Nephron progenitor cell (in vitro differentiated cells): ENCODE results near the gene DVL1.
"Not testable (repeated sequence)": the region's sequence is repeated elsewhere in the genome, so short reads cannot be mapped to it uniquely, and the experiment has no call there.

Source experiments
- DNase-seq: peaks from one replicate; pipeline ENCODE4 v3.0.0; 2021
- H3K27ac Mint-ChIP-seq: 2 replicates; pipeline ENCODE4 v1.8.0; 2021; ENCODE audit warnings: mild to moderate bottlenecking, moderate library complexity, mixed read lengths
- H3K27me3 Mint-ChIP-seq: 2 replicates; pipeline ENCODE4 v1.8.0; 2021; ENCODE audit warnings: mild to moderate bottlenecking, low read depth, mixed read lengths; ENCODE audit not compliant: poor library complexity
- H3K36me3 Mint-ChIP-seq: 2 replicates; pipeline ENCODE4 v1.8.0; 2021; ENCODE audit warnings: low read depth, mixed read lengths
- H3K4me1 Mint-ChIP-seq: 2 replicates; pipeline ENCODE4 v1.8.0; 2021; ENCODE audit warnings: mixed read lengths
- H3K4me3 Mint-ChIP-seq: 2 replicates; pipeline ENCODE4 v1.8.0; 2021; ENCODE audit warnings: mild to moderate bottlenecking, moderate library complexity, mixed read lengths
- H3K9me3 Mint-ChIP-seq: 2 replicates; pipeline ENCODE4 v1.8.0; 2021; ENCODE audit warnings: mild to moderate bottlenecking, moderate library complexity, mixed read lengths
- TF ChIP-seq, protein P1 (sequence below): fragments of 200-600 bp; sonication (generic); IDR thresholded peaks from 2 replicates; pipeline ENCODE4 v1.5.0; 2021; ENCODE audit warnings: antibody characterized with exemption

The DVL1 gene

DNA sequence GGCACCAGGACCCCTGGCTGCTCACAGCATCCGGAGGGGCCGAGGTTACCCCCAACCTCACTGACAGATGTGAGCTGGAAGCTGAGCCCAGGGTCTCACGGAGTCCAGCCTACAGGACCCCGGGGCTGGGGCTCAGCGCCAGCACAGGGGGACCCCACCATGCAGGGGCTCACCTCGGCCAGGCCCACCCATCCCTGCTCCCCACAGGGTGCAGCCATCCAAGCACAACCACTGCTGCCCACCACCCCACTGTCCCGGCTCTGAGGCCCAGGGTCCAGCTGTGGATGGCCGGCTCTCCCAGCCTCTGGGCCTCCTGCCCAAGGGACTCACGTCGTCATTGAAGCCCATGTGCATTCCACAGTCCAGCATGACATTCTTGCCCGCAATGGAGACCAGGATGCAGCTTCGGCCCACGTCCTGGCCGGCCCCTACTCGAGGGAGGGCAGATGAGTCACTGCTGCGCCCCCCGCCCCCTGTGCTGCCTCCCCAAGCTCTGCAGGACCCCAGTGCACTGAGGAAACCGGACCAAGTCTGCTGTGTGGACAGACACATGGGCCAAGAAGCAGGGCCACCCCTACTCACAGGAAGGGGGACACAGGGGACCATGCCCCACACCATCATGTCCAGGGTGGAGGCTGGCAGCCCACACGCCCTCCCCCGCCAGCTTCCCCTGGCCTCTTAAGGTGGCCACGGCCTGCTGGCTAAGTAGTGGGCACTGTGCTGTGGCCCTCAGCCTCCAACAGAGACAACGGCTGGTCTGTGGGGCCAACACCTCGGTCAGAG lies 28.4 kb downstream of the DVL1 start:
- H3K27me3 Mint-ChIP-seq, result peaks cover 11% of the 10 kb centered on the region
- peaks cover 51% of the 10 kb centered on the region for H3K4me1 Mint-ChIP-seq

DNA sequence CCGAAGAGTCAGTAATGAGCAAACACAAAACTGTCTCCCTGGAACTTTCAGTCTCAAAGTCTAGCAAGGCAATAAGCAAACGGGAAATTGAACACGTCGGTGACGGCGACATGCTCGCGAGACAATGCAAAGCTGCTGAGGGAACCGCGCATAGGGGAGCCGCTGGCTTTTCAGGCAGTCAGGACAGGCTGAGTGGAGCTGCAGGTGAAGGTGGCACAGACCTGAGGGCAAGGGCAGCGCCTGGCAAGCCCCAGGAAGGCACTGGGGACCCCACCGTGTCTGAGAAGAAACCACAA lies 29.6 kb downstream of the DVL1 start:
- peak overlapping the region; percentile 78 for H3K27ac Mint-ChIP-seq
- TF ChIP-seq, protein P1, sequence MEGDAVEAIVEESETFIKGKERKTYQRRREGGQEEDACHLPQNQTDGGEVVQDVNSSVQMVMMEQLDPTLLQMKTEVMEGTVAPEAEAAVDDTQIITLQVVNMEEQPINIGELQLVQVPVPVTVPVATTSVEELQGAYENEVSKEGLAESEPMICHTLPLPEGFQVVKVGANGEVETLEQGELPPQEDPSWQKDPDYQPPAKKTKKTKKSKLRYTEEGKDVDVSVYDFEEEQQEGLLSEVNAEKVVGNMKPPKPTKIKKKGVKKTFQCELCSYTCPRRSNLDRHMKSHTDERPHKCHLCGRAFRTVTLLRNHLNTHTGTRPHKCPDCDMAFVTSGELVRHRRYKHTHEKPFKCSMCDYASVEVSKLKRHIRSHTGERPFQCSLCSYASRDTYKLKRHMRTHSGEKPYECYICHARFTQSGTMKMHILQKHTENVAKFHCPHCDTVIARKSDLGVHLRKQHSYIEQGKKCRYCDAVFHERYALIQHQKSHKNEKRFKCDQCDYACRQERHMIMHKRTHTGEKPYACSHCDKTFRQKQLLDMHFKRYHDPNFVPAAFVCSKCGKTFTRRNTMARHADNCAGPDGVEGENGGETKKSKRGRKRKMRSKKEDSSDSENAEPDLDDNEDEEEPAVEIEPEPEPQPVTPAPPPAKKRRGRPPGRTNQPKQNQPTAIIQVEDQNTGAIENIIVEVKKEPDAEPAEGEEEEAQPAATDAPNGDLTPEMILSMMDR, result no peak
- H3K27me3 Mint-ChIP-seq, result peaks cover 11% of the 10 kb centered on the region
- no peak overlapping the region for H3K4me3 Mint-ChIP-seq
- no peaks in the 10 kb centered on the region for H3K9me3 Mint-ChIP-seq
- peaks cover 63% of the 10 kb centered on the region for H3K4me1 Mint-ChIP-seq
- no peak for DNase-seq
- peaks cover 20% of the 10 kb centered on the region for H3K36me3 Mint-ChIP-seq

More for the DNA sequence above, 28.4 kb downstream of the DVL1 start:
- H3K4me3 Mint-ChIP-seq, result no peak overlapping the region
- no peak overlapping the region for H3K27ac Mint-ChIP-seq
- H3K9me3 Mint-ChIP-seq, result no peaks in the 10 kb centered on the region
- H3K36me3 Mint-ChIP-seq, result peaks cover 16% of the 10 kb centered on the region
- TF ChIP-seq, protein P1, result no peak
- DNase-seq, result no peak

DNA sequence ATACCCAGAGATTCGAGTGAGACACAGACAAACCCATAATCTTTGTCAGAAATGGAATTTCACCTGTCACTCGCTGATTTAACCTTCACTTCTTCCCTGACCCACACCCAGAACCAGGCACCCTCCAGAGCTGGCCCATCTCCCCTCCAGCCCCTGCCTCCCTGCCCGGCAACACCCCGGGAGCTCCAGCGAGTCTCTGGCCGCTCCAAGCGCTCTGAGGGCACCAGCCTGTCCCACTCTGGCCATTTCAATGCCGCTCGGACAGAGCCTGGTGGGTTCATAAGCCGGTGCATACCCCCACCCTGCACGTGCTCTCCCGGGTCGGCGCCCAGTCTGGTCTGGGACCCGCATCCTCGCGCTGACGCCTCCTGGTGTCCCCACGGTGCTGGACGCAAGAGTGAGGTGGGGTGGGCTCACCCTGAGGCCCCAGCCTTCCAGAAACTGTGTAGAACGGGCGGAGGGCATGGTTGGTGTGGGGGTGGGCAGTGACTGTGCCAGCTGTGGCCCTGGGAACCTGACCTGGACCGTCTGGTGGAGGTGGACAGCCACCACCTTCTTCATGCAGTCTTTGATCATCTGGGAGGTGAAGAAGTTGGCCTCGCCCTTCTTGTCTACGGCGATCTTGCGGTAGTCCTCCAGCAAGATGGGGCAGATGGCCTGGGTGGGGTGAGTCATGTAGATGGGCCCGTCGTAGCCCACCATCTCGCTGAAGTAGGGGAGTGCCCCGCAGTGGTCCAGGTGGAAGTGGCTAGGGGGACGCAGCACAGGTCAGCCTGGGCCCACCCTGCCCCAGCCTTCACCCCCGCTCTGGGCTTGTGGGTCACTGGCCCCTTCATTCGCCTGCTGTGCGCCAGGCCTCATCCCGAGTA lies 30.2 kb downstream of the DVL1 start:
- no peak for DNase-seq
- peaks cover 63% of the 10 kb centered on the region for H3K4me1 Mint-ChIP-seq
- H3K9me3 Mint-ChIP-seq, result no peaks in the 10 kb centered on the region
- TF ChIP-seq, protein P1, result no peak
- no peak overlapping the region for H3K4me3 Mint-ChIP-seq
- peaks cover 11% of the 10 kb centered on the region for H3K27me3 Mint-ChIP-seq
- H3K27ac Mint-ChIP-seq, result peak overlapping the region; percentile 78
- H3K36me3 Mint-ChIP-seq, result peaks cover 20% of the 10 kb centered on the region

DNA sequence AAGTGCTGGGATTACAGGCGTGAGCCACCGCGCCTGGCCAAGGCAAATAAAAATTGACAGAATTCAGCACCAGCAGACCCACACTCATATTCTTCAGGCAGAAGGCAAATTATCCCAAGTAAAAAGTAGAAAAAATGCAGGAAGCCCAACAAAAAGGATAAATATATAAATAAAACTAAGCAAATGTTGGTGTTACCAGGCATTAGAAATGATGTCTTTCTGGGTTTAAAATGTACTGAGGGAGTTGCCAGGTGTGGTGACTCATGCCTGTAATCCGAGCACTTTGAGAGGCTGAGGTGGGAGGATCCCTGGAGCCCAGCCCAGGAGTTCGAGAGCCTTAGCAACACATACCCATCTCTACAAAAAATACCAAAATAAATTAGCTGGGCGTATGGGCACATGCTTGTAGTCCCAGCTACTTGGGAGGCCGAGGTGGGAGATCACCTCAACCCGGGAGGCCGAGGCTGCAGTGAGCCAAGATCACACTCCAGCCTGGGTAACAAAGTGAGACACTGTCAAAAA lies 31.0 kb downstream of the DVL1 start:
- H3K4me1 Mint-ChIP-seq, result peaks cover 56% of the 10 kb centered on the region
- no peak for DNase-seq
- H3K36me3 Mint-ChIP-seq, result peaks cover 26% of the 10 kb centered on the region
- TF ChIP-seq, protein P1, result no peak
- H3K27me3 Mint-ChIP-seq, result peaks cover 8% of the 10 kb centered on the region
- H3K9me3 Mint-ChIP-seq, result no peaks in the 10 kb centered on the region
- no peak overlapping the region for H3K4me3 Mint-ChIP-seq
- H3K27ac Mint-ChIP-seq, result no peak overlapping the region

DNA sequence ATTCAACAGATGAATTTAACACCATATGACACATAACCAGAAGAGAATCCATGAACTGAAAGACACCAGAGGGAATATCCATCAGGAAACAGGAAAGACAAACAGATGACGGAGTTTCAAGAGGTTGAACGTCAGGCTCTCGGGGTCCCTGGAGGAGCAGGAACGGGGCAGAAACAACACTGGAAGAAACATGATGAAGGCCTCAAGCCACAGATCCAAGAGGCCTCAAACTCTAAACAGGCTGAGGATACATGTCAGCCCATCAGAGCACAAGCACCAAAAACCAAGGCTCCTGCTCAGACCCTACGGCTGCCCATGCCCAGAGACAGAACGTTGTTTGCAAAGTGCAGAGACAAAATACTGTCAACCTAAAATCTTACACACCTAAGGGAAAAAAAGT lies 31.8 kb downstream of the DVL1 start:
- peak overlapping the region; percentile 70 for H3K27ac Mint-ChIP-seq
- H3K27me3 Mint-ChIP-seq, result peaks cover 4% of the 10 kb centered on the region
- no peak overlapping the region for H3K4me3 Mint-ChIP-seq
- no peaks in the 10 kb centered on the region for H3K9me3 Mint-ChIP-seq
- peaks cover 48% of the 10 kb centered on the region for H3K4me1 Mint-ChIP-seq
- TF ChIP-seq, protein P1, result no peak
- H3K36me3 Mint-ChIP-seq, result peaks cover 26% of the 10 kb centered on the region
- no peak for DNase-seq

DNA sequence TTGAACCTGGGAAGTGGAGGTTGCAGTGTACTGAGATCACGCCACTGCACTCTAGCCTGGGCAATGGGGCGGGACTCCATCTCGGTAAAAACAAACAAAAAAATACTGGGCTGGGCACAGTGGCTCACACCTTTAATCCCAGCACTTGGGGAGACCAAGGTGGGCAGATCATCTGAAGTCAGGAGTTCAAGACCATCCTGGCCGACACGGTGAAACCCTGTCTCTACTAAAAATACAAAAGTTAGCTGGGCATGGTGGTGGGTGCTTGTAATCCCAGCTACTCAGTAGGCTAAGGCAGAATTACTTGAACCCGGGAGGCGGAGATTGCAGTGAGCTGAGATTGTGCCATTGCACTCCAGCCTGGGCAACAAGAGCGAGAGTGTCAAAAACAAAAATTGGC lies 33.0 kb downstream of the DVL1 start:
- Mint-ChIP-seq H3K27ac (peak overlapping the region; percentile 79), H3K36me3 (peaks cover 26% of the 10 kb centered on the region), H3K4me1 (peaks cover 43% of the 10 kb centered on the region)
- not testable (repeated sequence) for H3K4me3 Mint-ChIP-seq, H3K9me3 Mint-ChIP-seq, H3K27me3 Mint-ChIP-seq, DNase-seq
